Liver (tissue), 9 donors: ENCODE measurements around the gene SYPL1. TPM values are rescaled to one million over a fixed set of nuclear protein-coding genes. Genes with fewer than 3 reads are reported as not detected.

Experiments
- DNase-seq: peaks from one replicate; pipeline ENCODE4 v3.0.0-alpha.2; 2017; ENCODE audit warnings: low spot score
- H3K27ac ChIP-seq, 2 donors: one replicate each; pipeline ENCODE4 v1.7.0; 2013; ENCODE audit warnings: inconsistent platforms in 2 of 2, low read length in 2 of 2, control low read depth in 1 of 2, low read depth in 1 of 2, mild to moderate bottlenecking in 1 of 2
- H3K27me3 ChIP-seq, 4 donors: one replicate each; pipeline versions ENCODE4 v1.6.1 to v1.7.0; 2013; ENCODE audit warnings: low read length in 3 of 4, inconsistent platforms in 1 of 4, mild to moderate bottlenecking in 1 of 4, moderate library complexity in 1 of 4; ENCODE audit not compliant: control insufficient read depth in 4 of 4, insufficient read depth in 4 of 4
- H3K36me3 ChIP-seq, 4 donors: one replicate each; pipeline versions ENCODE4 v1.6.1 to v1.7.0; 2013; ENCODE audit warnings: low read length in 3 of 4, mild to moderate bottlenecking in 3 of 4, low read depth in 1 of 4, moderate library complexity in 1 of 4; ENCODE audit not compliant: control insufficient read depth in 4 of 4, insufficient read depth in 3 of 4
- H3K4me1 ChIP-seq, 4 donors: one replicate each; pipeline versions ENCODE4 v1.6.1 to v1.7.0; 2013; ENCODE audit warnings: low read length in 3 of 4, mild to moderate bottlenecking in 3 of 4, moderate library complexity in 1 of 4; ENCODE audit not compliant: control insufficient read depth in 4 of 4, insufficient read depth in 4 of 4
- H3K4me3 ChIP-seq, 3 donors: one replicate each; pipeline versions ENCODE4 v1.6.1 to v1.7.0; 2013; ENCODE audit warnings: low read length in 3 of 3, control low read depth in 1 of 3, low read depth in 1 of 3, mild to moderate bottlenecking in 1 of 3
- H3K9ac ChIP-seq, 2 donors: one replicate each; pipeline ENCODE4 v1.7.0; 2013; ENCODE audit warnings: low read length in 2 of 2, mild to moderate bottlenecking in 2 of 2, moderate library complexity in 2 of 2, control low read depth in 1 of 2, low read depth in 1 of 2
- H3K9me3 ChIP-seq, 4 donors: one replicate each; pipeline versions ENCODE4 v1.6.1 to v1.7.0; 2013; ENCODE audit warnings: low read length in 3 of 4; ENCODE audit not compliant: control insufficient read depth in 4 of 4
- ATF3 ChIP-seq: IDR thresholded peaks from 2 replicates; pipeline ENCODE4 v1.6.1; 2016; ENCODE audit warnings: antibody characterized with exemption
- CTCF ChIP-seq: fragments of 150-350 bp; IDR thresholded peaks from 2 replicates; pipeline ENCODE4 v1.5.1; 2017; ENCODE audit warnings: improper control_type of control experiment, low read depth, low read length; ENCODE audit not compliant: missing input control
- EGR1 ChIP-seq, 2 donors: IDR thresholded peaks; 2 replicates each; pipeline ENCODE4 v1.6.1; 2016 to 2018; ENCODE audit warnings: antibody characterized with exemption in 2 of 2, low read depth in 2 of 2
- FOXA1 ChIP-seq: IDR thresholded peaks from 2 replicates; pipeline ENCODE4 v1.6.1; 2016; ENCODE audit warnings: antibody characterized with exemption
- FOXA2 ChIP-seq: IDR thresholded peaks from 2 replicates; pipeline ENCODE4 v1.6.1; 2016; ENCODE audit warnings: antibody characterized with exemption
- GABPA ChIP-seq, 2 donors: IDR thresholded peaks in 1 of 2; conservative IDR thresholded peaks in 1 of 2; 2 replicates each; pipeline ENCODE4 v1.6.1; 2016; ENCODE audit warnings: antibody characterized with exemption in 2 of 2, mild to moderate bottlenecking in 1 of 2, moderate library complexity in 1 of 2
- HNF4A ChIP-seq, 2 donors: conservative IDR thresholded peaks; 2 replicates each; pipeline ENCODE4 v1.6.1; 2016; ENCODE audit warnings: antibody characterized with exemption in 2 of 2, mild to moderate bottlenecking in 2 of 2
- HNF4G ChIP-seq: IDR thresholded peaks from 2 replicates; pipeline ENCODE4 v1.6.1; 2016; ENCODE audit warnings: antibody characterized with exemption
- JUND ChIP-seq, 2 donors: IDR thresholded peaks; 2 replicates each; pipeline ENCODE4 v1.6.1; 2016; ENCODE audit warnings: antibody characterized with exemption in 2 of 2
- MAX ChIP-seq: IDR thresholded peaks from 2 replicates; pipeline ENCODE4 v1.6.1; 2016; ENCODE audit warnings: antibody characterized with exemption
- NR2F2 ChIP-seq: IDR thresholded peaks from 2 replicates; pipeline ENCODE4 v1.6.1; 2016; ENCODE audit warnings: antibody characterized with exemption
- RAD21 ChIP-seq, 2 donors: IDR thresholded peaks; 2 replicates each; pipeline ENCODE4 v1.6.1; 2016; ENCODE audit warnings: antibody characterized with exemption in 2 of 2, mild to moderate bottlenecking in 2 of 2
- REST ChIP-seq: IDR thresholded peaks from 2 replicates; pipeline ENCODE4 v1.6.1; 2016; ENCODE audit warnings: antibody characterized with exemption, mild to moderate bottlenecking
- RXRA ChIP-seq, 2 donors: IDR thresholded peaks; 2 replicates each; pipeline ENCODE4 v1.6.1; 2017 to 2018; ENCODE audit warnings: antibody characterized with exemption in 2 of 2, mild to moderate bottlenecking in 1 of 2
- SP1 ChIP-seq: IDR thresholded peaks from 2 replicates; pipeline ENCODE4 v1.6.1; 2018; ENCODE audit warnings: antibody characterized with exemption, mild to moderate bottlenecking
- TAF1 ChIP-seq: conservative IDR thresholded peaks from 2 replicates; pipeline ENCODE4 v1.6.1; 2016; ENCODE audit warnings: antibody characterized with exemption, mild to moderate bottlenecking
- YY1 ChIP-seq: IDR thresholded peaks from 2 replicates; pipeline ENCODE4 v1.6.1; 2016; ENCODE audit warnings: antibody characterized with exemption, mild to moderate bottlenecking
- ZBTB33 ChIP-seq: IDR thresholded peaks from 2 replicates; pipeline ENCODE4 v1.6.1; 2016; ENCODE audit warnings: antibody characterized with exemption
- WGBS: extraction: QIAGEN DNeasy Blood & Tissue Kit; methylation state at CpG from one replicate; pipeline ENCODE4 v1.1.7; 2013; 5-methylcytosine and 5-hydroxymethylcytosine counted together
- polyA plus RNA-seq, 2 donors: library from polyadenylated mRNA; stranded (reverse) in 1 of 2; unstranded in 1 of 2; fragments of 200-250 nt in 1 of 2; fragments of >200 nt in 1 of 2; fragmentation: Nextera tagmentation in 1 of 2; extraction: Ambion mirVana in 1 of 2; gene quantifications; one replicate each; pipeline versions ENCODE4 v1.2.1 to v1.2.3, GENCODE V29; 2013 to 2015
- total RNA-seq, 2 donors: library from RNA; depleted of rRNA; stranded (reverse); fragments of >200 nt; gene quantifications; one replicate each; pipeline ENCODE4 v1.2.3, GENCODE V29; 2014
- donor health status: healthy.
- donor health status: healthy.
- donor health status: healthy.
- donor health status: healthy.
- donor health status: healthy.

The SYPL1 gene
- total and polyA plus RNA-seq, 4 donors = 25.5 to 41.2 (median 28.8) TPM

GRCh38 chr7:106047818-106048705 is 64.0 kb downstream of the SYPL1 start:
- no peak overlapping the region for H3K4me3 ChIP-seq
- H3K9ac ChIP-seq = no peak overlapping the region
- H3K4me1 ChIP-seq = peaks cover 0 to 5% (median 1%) of the 10 kb centered on the region in 4 donors
- no peak for DNase-seq
- no peaks in the 10 kb centered on the region for H3K27me3 ChIP-seq
- no peak for TF ChIP-seq FOXA1
- TF ChIP-seq NR2F2 = no peak
- no peak for TF ChIP-seq FOXA2
- TF ChIP-seq RXRA (IDR thresholded peaks at IDR 0.05) = no peak
- no peak for TF ChIP-seq HNF4A (conservative IDR thresholded peaks at IDR 0.05)
- no peak for TF ChIP-seq TAF1
- no peak for TF ChIP-seq YY1
- no peak for TF ChIP-seq ZBTB33
- no peak for TF ChIP-seq REST
- TF ChIP-seq RAD21 (IDR thresholded peaks at IDR 0.05) = no peak
- TF ChIP-seq HNF4G = no peak
- no peak for TF ChIP-seq GABPA (IDR thresholded peaks at IDR 0.05 in 1 of 2, conservative IDR thresholded peaks at IDR 0.05 in 1 of 2)
- TF ChIP-seq MAX = no peak
- TF ChIP-seq CTCF = no peak
- no peak for TF ChIP-seq EGR1 (IDR thresholded peaks at IDR 0.05; ENCODE audit: low read depth in 2 of 2)
- no peak for TF ChIP-seq JUND (IDR thresholded peaks at IDR 0.05)
- TF ChIP-seq ATF3 = no peak
- TF ChIP-seq SP1 = no peak
- no peaks in the 10 kb centered on the region for H3K9me3 ChIP-seq
- 74% methylated on average over 10 of the region's 10 CpGs for WGBS
- no peaks in the 10 kb centered on the region for H3K36me3 ChIP-seq
- no peak overlapping the region for H3K27ac ChIP-seq
